HG02973 (cell line): ENCODE measurements around the gene CBLN4.

Experiments
- ATAC-seq: cut with Tn5 transposase; IDR thresholded peaks from one replicate; pipeline ENCODE4 v1.9.1; 2021; ENCODE audit warnings: moderate library complexity; ENCODE audit not compliant: unreplicated experiment

Gene CBLN4

GRCh38 chr20:55947701-55948100, 57.6 kb downstream of the CBLN4 start:
- no peak for ATAC-seq
